ENCODE results near the gene ANKS1A.

GRCh38 chr6:35016502-35017321, 127.7 kb downstream of the ANKS1A start:
- TF ChIP-seq CTCF (IDR thresholded peaks at IDR 0.05; ENCODE audit: poor library complexity) (no peak), EZH2 (IDR thresholded peaks at IDR 0.05; ENCODE audit: borderline replicate concordance) (no peak), EZH2phosphoT487 (IDR thresholded peaks at IDR 0.05; ENCODE audit: low read depth, severe bottlenecking, unreplicated experiment) (no peak)

All from hepatocyte (in vitro differentiated cells).